Stomach (tissue), 19 donors: ENCODE data around the gene C1QB. TPM values are rescaled to one million over a fixed set of nuclear protein-coding genes. Genes with fewer than 3 reads are reported as not detected.

Source experiments
- DNase-seq, 2 donors: peaks; one replicate each; pipeline versions ENCODE4 v3.0.0 to v3.0.0-alpha.2; 2013 to 2019
- H3K27ac ChIP-seq, 5 donors: fragments of 200-600 bp in 4 of 5; sonication (generic) in 4 of 5; one replicate each; pipeline ENCODE4 v1.5.1; 2013 to 2019; ENCODE audit warnings: mild to moderate bottlenecking in 1 of 5, moderate library complexity in 1 of 5
- H3K27me3 ChIP-seq, 3 donors: fragments of 200-600 bp; sonication (generic); one replicate each; pipeline ENCODE4 v1.5.1; 2017 to 2019; ENCODE audit warnings: mixed run types in 1 of 3
- H3K36me3 ChIP-seq, 4 donors: fragments of 200-600 bp; sonication (generic); 1 replicate in 3 of 4; 2 replicates in 1 of 4; pipeline ENCODE4 v1.5.1; 2016 to 2019
- H3K4me1 ChIP-seq, 4 donors: fragments of 200-600 bp; sonication (generic); one replicate each; pipeline ENCODE4 v1.5.1; 2016 to 2019
- H3K4me3 ChIP-seq, 4 donors: fragments of 200-600 bp; sonication (generic) in 3 of 4; one replicate each; pipeline ENCODE4 v1.5.1; 2016 to 2019; ENCODE audit warnings: mild to moderate bottlenecking in 1 of 4
- H3K9me3 ChIP-seq, 4 donors: fragments of 200-600 bp; sonication (generic); one replicate each; pipeline ENCODE4 v1.5.1; 2016 to 2019
- CTCF ChIP-seq, 7 experiments: fragments of 450-650 bp in 4 of 7; fragments of 200-600 bp in 3 of 7; sonication (generic) in 3 of 7; IDR thresholded peaks; one replicate each; pipeline ENCODE4 v1.5.1; 2016 to 2019; ENCODE audit warnings: antibody characterized with exemption in 7 of 7, control low read depth in 2 of 7, mild to moderate bottlenecking in 1 of 7
- EP300 ChIP-seq: sonication (generic); formaldehyde crosslinking; IDR thresholded peaks from one replicate; pipeline ENCODE4 v1.6.1; 2017; ENCODE audit warnings: antibody characterized with exemption
- POLR2A ChIP-seq, 4 donors: fragments of 450-650 bp; IDR thresholded peaks; one replicate each; pipeline ENCODE4 v1.6.1; 2016; ENCODE audit warnings: antibody characterized with exemption in 4 of 4, control low read depth in 2 of 4, mild to moderate bottlenecking in 1 of 4, moderate library complexity in 1 of 4
- POLR2AphosphoS5 ChIP-seq, 3 donors: sonication (generic); formaldehyde crosslinking; IDR thresholded peaks; one replicate each; pipeline ENCODE4 v1.6.1; 2016; ENCODE audit warnings: antibody characterized with exemption in 3 of 3
- WGBS, 5 donors: extraction: QIAGEN DNeasy Blood & Tissue Kit in 3 of 5; methylation state at CpG; one replicate each; pipeline versions ENCODE4 v1.1.5 to v1.1.7; 2013 to 2018; 5-methylcytosine and 5-hydroxymethylcytosine counted together
- intact Hi-C: fragments of 100-400 bp; cut with DNase I; formaldehyde crosslinking; loops from one replicate; pipeline ENCODE4 v1.15.1; 2023; ENCODE audit warnings: low total_unique reads
- long read RNA-seq, 10 donors: transcript quantifications; one replicate each; lab custom pipeline, GENCODE V29; 2026
- polyA plus RNA-seq, 3 donors: library from polyadenylated mRNA; stranded (reverse); fragments of 200-250 nt; gene quantifications; one replicate each; pipeline ENCODE4 v1.2.3, GENCODE V29; 2013
- total RNA-seq, 5 donors: library from RNA; depleted of rRNA; stranded (reverse); fragments of >200 nt; gene quantifications; one replicate each; pipeline versions ENCODE4 v1.1.0 to v1.2.3, GENCODE V29; 2014 to 2016
- donor health status: healthy with polysubstance abuse.
- donor health status: Bipolar disorder and iron deficiency.
- donor health status: healthy.

C1QB gene
- total RNA-seq (100 to 1,000 TPM in 2 of 5 donors, 10 to 100 TPM in 3; 57.8 to 223 (median 74.4) TPM), polyA plus RNA-seq (100 to 1,000 TPM in 1 of 3 donors, 10 to 100 TPM in 2; 49.8 to 128 (median 88.0) TPM)
- long read RNA-seq, donor 1, transcript C1QB-203 (3 exons, 1,254 nt): major isoform, 5 of 5 reads
- long read RNA-seq, donor 1, partial matches to known transcripts: 0 of 5 reads
- long read RNA-seq, donor 1, other reads (novel, unspliced or antisense): 0 of 5 reads
- long read RNA-seq, donor 2, transcript C1QB-203 (3 exons, 1,254 nt): major isoform, 9 of 9 reads
- long read RNA-seq, donor 2, partial matches to known transcripts: 0 of 9 reads
- long read RNA-seq, donor 2, other reads (novel, unspliced or antisense): 0 of 9 reads
- long read RNA-seq, donor 3, transcript C1QB-203 (3 exons, 1,254 nt): major isoform, 6 of 6 reads
- long read RNA-seq, donor 3, partial matches to known transcripts: 0 of 6 reads
- long read RNA-seq, donor 3, other reads (novel, unspliced or antisense): 0 of 6 reads
- long read RNA-seq, donor 4, partial matches to known transcripts: 0 of 1 reads
- long read RNA-seq, donor 4, other reads (novel, unspliced or antisense): 0 of 1 reads
- long read RNA-seq, donor 5, transcript C1QB-203 (3 exons, 1,254 nt): major isoform, 13 of 18 reads
- long read RNA-seq, donor 5, partial matches to known transcripts: 5 of 18 reads
- long read RNA-seq, donor 5, other reads (novel, unspliced or antisense): 0 of 18 reads
- long read RNA-seq, donor 6: 0 reads
- long read RNA-seq, donor 7, transcript C1QB-203 (3 exons, 1,254 nt): major isoform, 13 of 13 reads
- long read RNA-seq, donor 7, partial matches to known transcripts: 0 of 13 reads
- long read RNA-seq, donor 7, other reads (novel, unspliced or antisense): 0 of 13 reads
- long read RNA-seq, donor 8, transcript C1QB-203 (3 exons, 1,254 nt): major isoform, 7 of 7 reads
- long read RNA-seq, donor 8, partial matches to known transcripts: 0 of 7 reads
- long read RNA-seq, donor 8, other reads (novel, unspliced or antisense): 0 of 7 reads
- long read RNA-seq, donor 9, partial matches to known transcripts: 6 of 8 reads
- long read RNA-seq, donor 9, other reads (novel, unspliced or antisense): 0 of 8 reads
- long read RNA-seq, donor 10, transcript C1QB-203 (3 exons, 1,254 nt): major isoform, 8 of 8 reads
- long read RNA-seq, donor 10, partial matches to known transcripts: 0 of 8 reads
- long read RNA-seq, donor 10, other reads (novel, unspliced or antisense): 0 of 8 reads

- H3K9me3 ChIP-seq: no peaks in the 10 kb centered on the region
- intact Hi-C loops: no loop called here
- H3K4me3 ChIP-seq: peak within 1 kb of the TSS; percentile 8 to 22 (median 18)
- no peak for TF ChIP-seq EP300
- peak in 2 of 3 donors; percentile 22 to 26 for TF ChIP-seq POLR2AphosphoS5 (IDR thresholded peaks at IDR 0.05)
- no peaks in the 10 kb centered on the region for H3K36me3 ChIP-seq
- H3K27me3 ChIP-seq: peaks cover 0 to 47% (median 16%) of the 10 kb centered on the region in 3 donors
- WGBS, 5 donors: 74 to 81% (median 75%) methylated on average over 12 to 13 of the region's 13 CpGs
- H3K27ac ChIP-seq: peak within 1 kb of the TSS in 2 of 5 donors; percentile 26 to 38
- no peak for DNase-seq
- no peaks in the 10 kb centered on the region for H3K4me1 ChIP-seq
These were observed at the start of gene C1QB for GRCh38 chr1:22652881-22653316. Gene C1QB, plus strand, starts transcription at chr1:22653236. Its CDS starts 6,227 bp downstream, at chr1:22659463.

- H3K9me3 ChIP-seq: peaks cover 0 to 3% (median 0%) of the 10 kb centered on the region in 4 donors
- H3K36me3 ChIP-seq: no peaks in the 10 kb centered on the region
- peaks cover 0 to 93% (median 43%) of the 10 kb centered on the region in 3 donors for H3K27me3 ChIP-seq
- no peaks in the 10 kb centered on the region for H3K4me1 ChIP-seq
- H3K4me3 ChIP-seq: no peak overlapping the region
- intact Hi-C loops: no loop called here
- WGBS, 5 donors: 48 to 67% (median 54%) methylated on average over 4 of the region's 4 CpGs
- DNase-seq: no peak
- TF ChIP-seq EP300 (no peak), POLR2A (IDR thresholded peaks at IDR 0.05) (no peak), POLR2AphosphoS5 (IDR thresholded peaks at IDR 0.05) (no peak), CTCF (IDR thresholded peaks at IDR 0.05) (no peak)
- no peak overlapping the region for H3K27ac ChIP-seq
These were observed 46.9 kb upstream of the C1QB start for GRCh38 chr1:22606161-22606560.

- DNase-seq: no peak
- intact Hi-C loops: no loop called here
- Histone ChIP-seq H3K4me1 (no peaks in the 10 kb centered on the region), H3K9me3 (peaks cover 0 to 3% (median 0%) of the 10 kb centered on the region in 4 donors), H3K27me3 (peaks cover 0 to 93% (median 38%) of the 10 kb centered on the region in 3 donors), H3K27ac (no peak overlapping the region), H3K4me3 (no peak overlapping the region), H3K36me3 (no peaks in the 10 kb centered on the region)
- WGBS, 5 donors: 12 to 15% (median 14%) methylated on average over 10 of the region's 10 CpGs
- TF ChIP-seq EP300 (no peak), CTCF (IDR thresholded peaks at IDR 0.05) (no peak), POLR2AphosphoS5 (IDR thresholded peaks at IDR 0.05) (no peak), POLR2A (IDR thresholded peaks at IDR 0.05) (no peak)
These were observed 45.9 kb upstream of the C1QB start for GRCh38 chr1:22607154-22607553.

GRCh38 chr1:22608361-22608760, 44.7 kb upstream of the C1QB start:
- 48 to 62% (median 61%) methylated on average over 3 of the region's 3 CpGs for WGBS, 5 donors
- Histone ChIP-seq H3K4me1 (no peaks in the 10 kb centered on the region), H3K4me3 (no peak overlapping the region), H3K36me3 (no peaks in the 10 kb centered on the region), H3K27ac (no peak overlapping the region), H3K9me3 (peaks cover 0 to 3% (median 0%) of the 10 kb centered on the region in 4 donors), H3K27me3 (peaks cover 0 to 93% (median 29%) of the 10 kb centered on the region in 3 donors)
- no peak for DNase-seq
- intact Hi-C loops: no loop called here
- no peak for TF ChIP-seq EP300
- no peak for TF ChIP-seq CTCF (IDR thresholded peaks at IDR 0.05)
- no peak for TF ChIP-seq POLR2AphosphoS5 (IDR thresholded peaks at IDR 0.05)
- no peak for TF ChIP-seq POLR2A (IDR thresholded peaks at IDR 0.05)
